ENCODE results near the gene ZAP70. TPM values are rescaled to one million over a fixed set of nuclear protein-coding genes. Genes with fewer than 3 reads are reported as not detected.
"Not testable (repeated sequence)": the region's sequence is repeated elsewhere in the genome, so short reads cannot be mapped to it uniquely, and the experiment has no call there.

The ZAP70 gene
- total RNA-seq, 6 experiments from 2014 or later, result 0.74 to 2.1 (median 1.4) TPM

GRCh38 chr2:97669448-97669847, 43.9 kb upstream of the ZAP70 start, which contains the start of gene C2orf92:
TSS of gene C2orf92 (plus strand) at chr2:97669713. CDS start at chr2:97669789, 76 bp downstream.
- intact Hi-C loops (cut with DNase I), result no loop called here
- Histone ChIP-seq H3K27me3 (no peaks in the 10 kb centered on the region), H3K4me1 (no peaks in the 10 kb centered on the region), H3K4me3 (no peak within 1 kb of the TSS), H3K9me3 (no peaks in the 10 kb centered on the region), H3K27ac (no peak within 1 kb of the TSS), H3K36me3 (no peaks in the 10 kb centered on the region)
- WGBS (ENCODE audit: insufficient coverage, low coverage, low lambda C conversion rate, missing lambda C conversion rate), result 81% methylated on average over 2 of the region's 6 CpGs
- DNase-seq (no peak), ATAC-seq (no peak)
- TF ChIP-seq POLR2A (IDR thresholded peaks at IDR 0.05), result no peak
- TF ChIP-seq CTCF (IDR thresholded peaks at IDR 0.05), result no peak

- H3K4me3 ChIP-seq, result no peak overlapping the region
- no peaks in the 10 kb centered on the region for H3K9me3 ChIP-seq
- 100% methylated on average over 1 of the region's 1 CpG for WGBS (ENCODE audit: insufficient coverage, low coverage, low lambda C conversion rate, missing lambda C conversion rate)
- TF ChIP-seq CTCF (IDR thresholded peaks at IDR 0.05) (no peak), POLR2A (IDR thresholded peaks at IDR 0.05) (no peak)
- no peak overlapping the region for H3K27ac ChIP-seq
- ATAC-seq, result no peak
- H3K27me3 ChIP-seq, result no peaks in the 10 kb centered on the region
- intact Hi-C loops (cut with DNase I), result no loop called here
- no peaks in the 10 kb centered on the region for H3K36me3 ChIP-seq
- H3K4me1 ChIP-seq, result no peaks in the 10 kb centered on the region
- no peak for DNase-seq
Measured at GRCh38 chr2:97670471-97670870, 42.9 kb upstream of the ZAP70 start.

- WGBS (ENCODE audit: insufficient coverage, low coverage, low lambda C conversion rate, missing lambda C conversion rate), result 89% methylated on average over 3 of the region's 7 CpGs
Measured at GRCh38 chr2:97671526-97671925, 41.9 kb upstream of the ZAP70 start.

GRCh38 chr2:97672606-97673140, 40.7 kb upstream of the ZAP70 start:
- H3K9me3 ChIP-seq; ATAC-seq; H3K27ac ChIP-seq; H3K4me3 ChIP-seq; H3K4me1 ChIP-seq; H3K27me3 ChIP-seq; H3K36me3 ChIP-seq; intact Hi-C loops (cut with DNase I); DNase-seq: not testable (repeated sequence)
- 89% methylated on average over 3 of the region's 6 CpGs for WGBS (ENCODE audit: insufficient coverage, low coverage, low lambda C conversion rate, missing lambda C conversion rate)

More at GRCh38 chr2:97671526-97671925, 41.9 kb upstream of the ZAP70 start:
- H3K36me3 ChIP-seq, result no peaks in the 10 kb centered on the region
- no peaks in the 10 kb centered on the region for H3K27me3 ChIP-seq
- no peaks in the 10 kb centered on the region for H3K9me3 ChIP-seq
- H3K4me1 ChIP-seq, result no peaks in the 10 kb centered on the region
- intact Hi-C loops (cut with DNase I), result no loop called here
- no peak for TF ChIP-seq CTCF (IDR thresholded peaks at IDR 0.05)
- TF ChIP-seq POLR2A (IDR thresholded peaks at IDR 0.05), result no peak
- no peak overlapping the region for H3K27ac ChIP-seq
- no peak for DNase-seq
- no peak overlapping the region for H3K4me3 ChIP-seq
- no peak for ATAC-seq

GRCh38 chr2:97673182-97673914, 40.0 kb upstream of the ZAP70 start:
- H3K27me3 ChIP-seq, result no peaks in the 10 kb centered on the region
- H3K27ac ChIP-seq, result no peak overlapping the region
- no peak overlapping the region for H3K4me3 ChIP-seq
- no peaks in the 10 kb centered on the region for H3K36me3 ChIP-seq
- ATAC-seq (no peak), DNase-seq (no peak)
- intact Hi-C loops (cut with DNase I), result no loop called here
- no peak for TF ChIP-seq POLR2A (IDR thresholded peaks at IDR 0.05)
- no peak for TF ChIP-seq CTCF (IDR thresholded peaks at IDR 0.05)
- 84% methylated on average over 9 of the region's 9 CpGs for WGBS (ENCODE audit: insufficient coverage, low coverage, low lambda C conversion rate, missing lambda C conversion rate)
- no peaks in the 10 kb centered on the region for H3K4me1 ChIP-seq
- no peaks in the 10 kb centered on the region for H3K9me3 ChIP-seq

All from right lobe of liver (tissue), 6 donors.